Measurements from ENCODE around the gene DEPDC1.
"Not testable (repeated sequence)": the region's sequence is repeated elsewhere in the genome, so short reads cannot be mapped to it uniquely, and the experiment has no call there.

Gene DEPDC1

GRCh38 chr1:68479501-68479900 lies 17.4 kb downstream of the DEPDC1 start:
- in situ Hi-C loops (cut with MboI; ENCODE audit: low pct_unique_long_range_greater_than_20kb, low sequenced_read_pairs) = no loop called here
- DNase-seq = no peak

- in situ Hi-C loops (cut with MboI; ENCODE audit: low pct_unique_long_range_greater_than_20kb, low sequenced_read_pairs) = no loop called here
- DNase-seq = no peak
These were observed 18.2 kb downstream of the DEPDC1 start for GRCh38 chr1:68478662-68479061.

- in situ Hi-C loops (cut with MboI; ENCODE audit: low pct_unique_long_range_greater_than_20kb, low sequenced_read_pairs) = not testable (repeated sequence)
These were observed 20.3 kb downstream of the DEPDC1 start for GRCh38 chr1:68476626-68477025.

GRCh38 chr1:68473060-68473459 lies 23.8 kb downstream of the DEPDC1 start:
- no peak for DNase-seq
- in situ Hi-C loops (cut with MboI; ENCODE audit: low pct_unique_long_range_greater_than_20kb, low sequenced_read_pairs) = no loop called here

More at GRCh38 chr1:68476626-68477025, 20.3 kb downstream of the DEPDC1 start:
- DNase-seq = not testable (repeated sequence)

GRCh38 chr1:68470388-68470970 lies 26.4 kb downstream of the DEPDC1 start:
- in situ Hi-C loops (cut with MboI; ENCODE audit: low pct_unique_long_range_greater_than_20kb, low sequenced_read_pairs) = no loop called here
- peak; percentile 27 for DNase-seq

- DNase-seq = no peak
- in situ Hi-C loops (cut with MboI; ENCODE audit: low pct_unique_long_range_greater_than_20kb, low sequenced_read_pairs) = no loop called here
These were observed 32.0 kb downstream of the DEPDC1 start for GRCh38 chr1:68464891-68465290.

GRCh38 chr1:68460935-68461334 lies 35.9 kb downstream of the DEPDC1 start:
- in situ Hi-C loops (cut with MboI; ENCODE audit: low pct_unique_long_range_greater_than_20kb, low sequenced_read_pairs) = no loop called here
- no peak for DNase-seq

GRCh38 chr1:68459796-68460195 lies 37.1 kb downstream of the DEPDC1 start:
- in situ Hi-C loops (cut with MboI; ENCODE audit: low pct_unique_long_range_greater_than_20kb, low sequenced_read_pairs) = no loop called here

GRCh38 chr1:68459091-68459490 lies 37.8 kb downstream of the DEPDC1 start:
- DNase-seq = no peak
- in situ Hi-C loops (cut with MboI; ENCODE audit: low pct_unique_long_range_greater_than_20kb, low sequenced_read_pairs) = no loop called here

More at GRCh38 chr1:68459796-68460195, 37.1 kb downstream of the DEPDC1 start:
- DNase-seq = no peak

GRCh38 chr1:68456202-68456601 lies 40.7 kb downstream of the DEPDC1 start:
- no peak for DNase-seq
- in situ Hi-C loops (cut with MboI; ENCODE audit: low pct_unique_long_range_greater_than_20kb, low sequenced_read_pairs) = no loop called here

- no peak for DNase-seq
These were observed 42.3 kb downstream of the DEPDC1 start for GRCh38 chr1:68454534-68454933.

GRCh38 chr1:68453060-68453670 lies 43.7 kb downstream of the DEPDC1 start:
- no peak for DNase-seq
- in situ Hi-C loops (cut with MboI; ENCODE audit: low pct_unique_long_range_greater_than_20kb, low sequenced_read_pairs) = no loop called here

More at GRCh38 chr1:68454534-68454933, 42.3 kb downstream of the DEPDC1 start:
- in situ Hi-C loops (cut with MboI; ENCODE audit: low pct_unique_long_range_greater_than_20kb, low sequenced_read_pairs) = no loop called here

GRCh38 chr1:68449901-68450300 lies 47.0 kb downstream of the DEPDC1 start, which contains the start of gene RPE65:
TSS of gene RPE65 (minus strand) at chr1:68449954. CDS start at chr1:68449905, 49 bp downstream.
- DNase-seq = no peak
- in situ Hi-C loops (cut with MboI; ENCODE audit: low pct_unique_long_range_greater_than_20kb, low sequenced_read_pairs) = no loop called here

GRCh38 chr1:68448365-68448764 lies 48.5 kb downstream of the DEPDC1 start:
- no peak for DNase-seq
- in situ Hi-C loops (cut with MboI; ENCODE audit: low pct_unique_long_range_greater_than_20kb, low sequenced_read_pairs) = no loop called here

- in situ Hi-C loops (cut with MboI; ENCODE audit: low pct_unique_long_range_greater_than_20kb, low sequenced_read_pairs) = no loop called here
These were observed 51.2 kb downstream of the DEPDC1 start for GRCh38 chr1:68445709-68446108.

GRCh38 chr1:68442822-68443556 lies 53.9 kb downstream of the DEPDC1 start:
- peak; percentile 31 for DNase-seq
- in situ Hi-C loops (cut with MboI; ENCODE audit: low pct_unique_long_range_greater_than_20kb, low sequenced_read_pairs) = no loop called here

More at GRCh38 chr1:68445709-68446108, 51.2 kb downstream of the DEPDC1 start:
- no peak for DNase-seq

- DNase-seq = no peak
- in situ Hi-C loops (cut with MboI; ENCODE audit: low pct_unique_long_range_greater_than_20kb, low sequenced_read_pairs) = no loop called here
These were observed 54.9 kb downstream of the DEPDC1 start for GRCh38 chr1:68442006-68442405.

- DNase-seq = no peak
- in situ Hi-C loops (cut with MboI; ENCODE audit: low pct_unique_long_range_greater_than_20kb, low sequenced_read_pairs) = no loop called here
These were observed 58.6 kb downstream of the DEPDC1 start for GRCh38 chr1:68438310-68438709.

GRCh38 chr1:68433395-68433794 lies 63.5 kb downstream of the DEPDC1 start:
- no peak for DNase-seq
- in situ Hi-C loops (cut with MboI; ENCODE audit: low pct_unique_long_range_greater_than_20kb, low sequenced_read_pairs) = no loop called here

- in situ Hi-C loops (cut with MboI; ENCODE audit: low pct_unique_long_range_greater_than_20kb, low sequenced_read_pairs) = no loop called here
- no peak for DNase-seq
These were observed 65.8 kb downstream of the DEPDC1 start for GRCh38 chr1:68431076-68431475.
